GM21737 (cell line): Measurements from ENCODE around the gene NLGN2.

Experiments used
- ATAC-seq: cut with Tn5 transposase; IDR thresholded peaks from one replicate; pipeline ENCODE4 v1.9.1; 2021; ENCODE audit warnings: mild to moderate bottlenecking, moderate library complexity; ENCODE audit not compliant: unreplicated experiment

Gene NLGN2

GRCh38 chr17:7411427-7411750 is 3.7 kb downstream of the NLGN2 start:
- ATAC-seq = no peak

- no peak for ATAC-seq
These were observed 5.8 kb downstream of the NLGN2 start for GRCh38 chr17:7413346-7413985.

GRCh38 chr17:7414837-7415236 is 7.2 kb downstream of the NLGN2 start:
- no peak for ATAC-seq

- no peak for ATAC-seq
These were observed 8.1 kb downstream of the NLGN2 start for GRCh38 chr17:7415784-7416183.

- ATAC-seq = no peak
These were observed 8.7 kb downstream of the NLGN2 start for GRCh38 chr17:7416323-7416722.

- no peak for ATAC-seq
These were observed 9.5 kb downstream of the NLGN2 start for GRCh38 chr17:7417056-7417655.

GRCh38 chr17:7418472-7419152 is 11.0 kb downstream of the NLGN2 start:
- no peak for ATAC-seq

GRCh38 chr17:7419819-7420610 is 12.4 kb downstream of the NLGN2 start, which contains the start of gene SPEM1:
Gene SPEM1 (plus strand): TSS chr17:7420324. CDS start chr17:7420385, 61 bp downstream.
- ATAC-seq = no peak

- no peak for ATAC-seq
These were observed 13.5 kb downstream of the NLGN2 start for GRCh38 chr17:7421186-7421585.

GRCh38 chr17:7423679-7424078 is 16.0 kb downstream of the NLGN2 start:
- no peak for ATAC-seq

GRCh38 chr17:7425316-7425715 is 17.7 kb downstream of the NLGN2 start, which contains the start of gene SPEM2:
Gene SPEM2 (plus strand): TSS chr17:7425616. CDS start chr17:7425689, 73 bp downstream.
- no peak for ATAC-seq

GRCh38 chr17:7425756-7426155 is 18.1 kb downstream of the NLGN2 start:
- ATAC-seq = no peak

GRCh38 chr17:7426203-7426863 is 18.7 kb downstream of the NLGN2 start:
- ATAC-seq = no peak

GRCh38 chr17:7426896-7427489 is 19.3 kb downstream of the NLGN2 start:
- ATAC-seq = no peak

GRCh38 chr17:7427549-7427948 is 19.9 kb downstream of the NLGN2 start:
- no peak for ATAC-seq

- ATAC-seq = no peak
These were observed 20.9 kb downstream of the NLGN2 start, which contains the start of gene SPEM3 for GRCh38 chr17:7428557-7428956. Gene SPEM3 (plus strand): TSS chr17:7428857. CDS start chr17:7428903, 46 bp downstream.

GRCh38 chr17:7429722-7430121 is 22.1 kb downstream of the NLGN2 start:
- no peak for ATAC-seq

- no peak for ATAC-seq
These were observed 23.6 kb downstream of the NLGN2 start for GRCh38 chr17:7431231-7431630.

- no peak for ATAC-seq
These were observed 24.7 kb downstream of the NLGN2 start for GRCh38 chr17:7432296-7432695.
